HFF-Myc (cell line): ENCODE measurements around the gene ERCC6L2.

Source experiments
- DNase-seq: peaks from one replicate; pipeline ENCODE4 v3.0.0-alpha.2; 2011; ENCODE audit warnings: low read depth; ENCODE audit errors: extremely low read depth
- H3K4me3 ChIP-seq: replicated peaks from 2 replicates; pipeline ENCODE4 v1.5.1; 2011; ENCODE audit warnings: low read depth, mild to moderate bottlenecking, control low read depth, low read length
- TF ChIP-seq, protein P1 (sequence below): IDR thresholded peaks from 2 replicates; pipeline ENCODE4 v1.5.1; 2012; ENCODE audit warnings: mild to moderate bottlenecking, low read depth, low read length, control low read depth; ENCODE audit errors: missing control alignments

Gene ERCC6L2

DNA sequence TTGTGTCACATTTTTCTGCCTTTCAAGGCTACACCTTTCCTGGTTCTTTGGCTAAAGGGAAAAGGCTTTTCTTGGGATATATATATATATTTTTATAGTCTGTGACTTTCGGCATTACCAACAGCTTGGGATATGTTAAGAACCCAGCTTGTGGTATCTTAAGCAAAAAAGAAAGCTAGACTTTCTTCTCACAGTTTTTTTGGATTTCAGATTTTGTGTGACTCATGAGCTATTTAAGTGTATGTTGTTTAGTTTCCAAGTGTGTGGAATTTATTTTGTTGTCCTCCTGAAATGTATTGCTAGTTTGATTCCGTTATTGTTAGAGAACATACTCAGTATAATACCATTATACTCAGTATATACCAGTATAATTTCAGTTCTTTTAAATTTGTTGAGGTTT is 64.8 kb downstream of the ERCC6L2 start:
- DNase-seq: no peak
- TF ChIP-seq, protein P1, sequence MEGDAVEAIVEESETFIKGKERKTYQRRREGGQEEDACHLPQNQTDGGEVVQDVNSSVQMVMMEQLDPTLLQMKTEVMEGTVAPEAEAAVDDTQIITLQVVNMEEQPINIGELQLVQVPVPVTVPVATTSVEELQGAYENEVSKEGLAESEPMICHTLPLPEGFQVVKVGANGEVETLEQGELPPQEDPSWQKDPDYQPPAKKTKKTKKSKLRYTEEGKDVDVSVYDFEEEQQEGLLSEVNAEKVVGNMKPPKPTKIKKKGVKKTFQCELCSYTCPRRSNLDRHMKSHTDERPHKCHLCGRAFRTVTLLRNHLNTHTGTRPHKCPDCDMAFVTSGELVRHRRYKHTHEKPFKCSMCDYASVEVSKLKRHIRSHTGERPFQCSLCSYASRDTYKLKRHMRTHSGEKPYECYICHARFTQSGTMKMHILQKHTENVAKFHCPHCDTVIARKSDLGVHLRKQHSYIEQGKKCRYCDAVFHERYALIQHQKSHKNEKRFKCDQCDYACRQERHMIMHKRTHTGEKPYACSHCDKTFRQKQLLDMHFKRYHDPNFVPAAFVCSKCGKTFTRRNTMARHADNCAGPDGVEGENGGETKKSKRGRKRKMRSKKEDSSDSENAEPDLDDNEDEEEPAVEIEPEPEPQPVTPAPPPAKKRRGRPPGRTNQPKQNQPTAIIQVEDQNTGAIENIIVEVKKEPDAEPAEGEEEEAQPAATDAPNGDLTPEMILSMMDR: no peak
- H3K4me3 ChIP-seq: no peak overlapping the region

DNA sequence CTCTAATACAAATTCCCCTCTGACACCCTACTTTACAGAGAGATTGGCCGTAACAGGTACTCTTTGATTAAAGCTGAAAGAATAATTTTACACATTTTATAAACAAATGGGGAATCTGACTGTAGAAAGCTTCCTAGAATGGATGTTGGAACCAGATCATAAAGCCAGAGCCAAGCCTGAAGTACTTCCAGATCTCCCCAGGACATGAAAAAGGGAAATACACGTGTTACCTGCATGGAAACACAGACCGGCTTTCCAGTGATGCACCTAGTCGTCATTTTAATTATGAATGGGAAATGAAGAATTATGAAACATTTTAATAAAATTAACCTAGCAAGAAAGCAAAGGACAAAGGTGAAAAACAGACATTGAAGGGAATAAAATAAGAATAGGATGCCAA is 66.5 kb downstream of the ERCC6L2 start:
- no peak overlapping the region for H3K4me3 ChIP-seq
- TF ChIP-seq, protein P1: no peak
- DNase-seq: no peak

DNA sequence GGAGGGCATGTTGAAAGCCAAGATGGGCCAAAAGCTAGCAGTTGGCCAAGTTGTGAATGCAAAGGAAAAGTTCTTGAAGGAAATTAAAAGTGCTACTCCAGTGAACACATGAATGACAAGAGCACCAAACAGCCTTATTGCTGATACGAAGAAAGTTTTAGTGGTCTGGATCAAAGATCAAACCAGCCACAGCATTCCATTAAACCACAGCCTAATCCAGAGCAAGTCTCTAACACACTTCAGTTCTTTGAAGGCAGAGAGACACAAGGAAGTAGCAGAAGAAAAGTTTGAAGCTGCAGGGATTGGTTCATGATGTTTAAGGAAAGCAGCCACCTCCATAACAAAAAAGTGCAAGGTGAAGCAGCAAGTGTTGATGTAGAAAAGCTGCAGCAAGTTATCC is 71.6 kb downstream of the ERCC6L2 start:
- no peak for DNase-seq

DNA sequence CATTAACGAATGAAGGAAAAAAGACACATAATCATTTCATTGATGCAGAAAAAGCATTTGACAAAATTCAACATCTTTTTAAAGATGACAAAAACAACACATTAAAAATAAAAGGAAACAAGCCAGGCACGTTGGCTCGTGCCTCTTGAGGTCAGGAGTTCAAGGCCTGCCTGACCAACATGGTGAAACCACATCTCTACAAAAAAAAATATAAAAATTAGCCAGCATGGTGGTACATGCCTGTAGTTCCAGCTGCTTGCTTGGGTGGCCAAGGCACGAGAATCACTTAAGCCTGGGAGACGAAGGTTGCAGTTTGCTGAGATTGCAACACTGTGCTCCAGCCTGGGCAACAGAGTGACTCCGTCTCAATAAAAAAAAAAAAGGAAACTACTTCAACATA is 77.0 kb downstream of the ERCC6L2 start:
- TF ChIP-seq, protein P1: no peak
- no peak overlapping the region for H3K4me3 ChIP-seq
- DNase-seq: no peak

More for the DNA sequence above, 71.6 kb downstream of the ERCC6L2 start:
- TF ChIP-seq, protein P1: no peak
- no peak overlapping the region for H3K4me3 ChIP-seq

DNA sequence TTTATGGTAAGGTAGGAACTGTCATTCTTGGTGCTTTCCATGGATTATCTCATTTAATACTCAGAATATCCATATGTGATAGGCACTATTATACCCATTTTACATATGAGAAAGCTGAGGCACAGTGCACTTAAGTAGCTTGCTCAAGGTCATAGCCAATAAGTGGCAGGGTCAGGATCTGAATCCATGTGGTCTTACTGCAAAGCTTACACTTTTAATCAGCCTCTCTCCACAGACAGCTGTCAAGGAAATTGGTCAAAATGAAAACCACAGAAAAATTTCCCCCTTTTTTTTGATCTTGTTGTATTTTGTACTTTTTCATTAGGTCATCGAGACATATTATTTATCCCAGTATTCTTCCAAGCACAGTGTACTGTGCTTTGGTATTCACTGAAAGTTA is 78.5 kb downstream of the ERCC6L2 start:
- no peak for DNase-seq
- TF ChIP-seq, protein P1: no peak
- H3K4me3 ChIP-seq: no peak overlapping the region

DNA sequence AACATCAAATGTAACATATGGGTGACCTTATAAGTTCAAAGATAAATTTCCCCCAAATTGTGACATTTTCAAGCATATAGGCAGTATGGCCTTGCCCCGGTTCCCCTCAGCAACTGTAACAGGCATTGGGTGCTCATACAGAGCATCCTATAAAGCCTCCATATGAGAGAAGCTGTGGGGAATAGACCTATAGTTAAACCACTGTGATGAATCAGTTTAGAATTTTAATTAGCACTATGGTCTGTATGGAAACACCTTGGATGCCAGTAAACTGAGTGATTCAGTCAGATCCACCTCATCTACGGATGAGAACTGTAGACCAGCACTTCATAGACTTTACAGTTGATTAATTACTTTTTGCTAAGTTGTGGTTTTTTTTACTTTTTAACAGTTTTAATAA is 79.4 kb downstream of the ERCC6L2 start:
- no peak for DNase-seq
- TF ChIP-seq, protein P1: no peak
- H3K4me3 ChIP-seq: no peak overlapping the region

DNA sequence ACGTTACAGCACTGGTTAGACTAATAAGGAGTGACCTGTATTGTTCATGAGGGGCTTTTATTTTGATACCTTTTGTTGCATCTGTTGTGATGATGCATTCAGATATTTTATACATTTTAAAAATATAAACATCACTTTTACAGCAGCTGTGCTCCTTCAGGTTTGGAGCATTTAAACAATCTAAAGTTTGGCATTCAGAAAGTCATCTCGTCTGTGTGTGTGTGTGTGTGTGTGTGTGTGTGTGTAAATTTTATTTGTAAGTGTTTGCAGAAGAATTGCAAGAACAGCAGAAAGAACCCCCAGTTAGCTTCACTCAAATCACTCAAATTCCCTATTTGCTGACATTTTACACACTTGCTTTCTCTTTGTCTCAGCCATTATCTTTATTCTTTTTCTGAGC is 87.4 kb downstream of the ERCC6L2 start:
- DNase-seq: no peak
- TF ChIP-seq, protein P1: no peak
- no peak overlapping the region for H3K4me3 ChIP-seq
